Kidney (tissue), 14 donors: Measurements from ENCODE around the gene KCNJ11. TPM values are rescaled to one million over a fixed set of nuclear protein-coding genes. Genes with fewer than 3 reads are reported as not detected.

Experiments used
- DNase-seq, 5 donors: peaks; one replicate each; pipeline ENCODE4 v3.0.0-alpha.2; 2013 to 2020
- FAIRE-seq: peaks from 2 replicates; lab custom pipeline; 2012; peaks lifted over from hg19 to GRCh38; lab: Jason Lieb, UNC
- H3K27ac ChIP-seq, 2 donors: one replicate each; pipeline ENCODE4 v1.7.0; 2013; ENCODE audit warnings: low read depth in 2 of 2, low read length in 2 of 2, inconsistent platforms in 1 of 2
- H3K27me3 ChIP-seq: one replicate; pipeline ENCODE4 v1.7.1; 2013; ENCODE audit warnings: low read length, inconsistent platforms; ENCODE audit not compliant: control insufficient read depth, insufficient read depth
- H3K36me3 ChIP-seq, 3 donors: one replicate each; pipeline versions ENCODE4 v1.7.0 to v1.7.1; 2013; ENCODE audit warnings: low read length in 3 of 3, control low read depth in 1 of 3, inconsistent platforms in 1 of 3; ENCODE audit not compliant: insufficient read depth in 3 of 3, control insufficient read depth in 2 of 3
- H3K4me1 ChIP-seq, 3 donors: one replicate each; pipeline versions ENCODE4 v1.7.0 to v1.7.1; 2013; ENCODE audit warnings: low read length in 3 of 3, inconsistent platforms in 1 of 3, low read depth in 1 of 3; ENCODE audit not compliant: control insufficient read depth in 2 of 3, insufficient read depth in 2 of 3
- H3K4me3 ChIP-seq, 3 donors: one replicate each; pipeline versions ENCODE4 v1.7.0 to v1.8.1; 2013; ENCODE audit warnings: low read length in 3 of 3, control low read depth in 1 of 3, inconsistent platforms in 1 of 3
- H3K9ac ChIP-seq, 3 donors: one replicate each; pipeline versions ENCODE4 v1.7.0 to v1.7.1; 2013; ENCODE audit warnings: low read length in 3 of 3, control low read depth in 1 of 3, inconsistent platforms in 1 of 3
- H3K9me3 ChIP-seq, 3 donors: one replicate each; pipeline versions ENCODE4 v1.7.0 to v1.7.1; 2013; ENCODE audit warnings: low read length in 3 of 3, control low read depth in 1 of 3, inconsistent platforms in 1 of 3; ENCODE audit not compliant: control insufficient read depth in 2 of 3, insufficient read depth in 1 of 3
- intact Hi-C: fragments of 100-400 bp; cut with DNase I; formaldehyde crosslinking; loops from one replicate; pipeline ENCODE4 v1.11.1; 2022
- polyA plus RNA-seq: library from polyadenylated mRNA; stranded (reverse); fragments of 350-450 nt; fragmentation: Illumina TruSeq; extraction: RNeasy Lipid Tissue Mini Kit (QIAGEN cat#74804); gene quantifications from one replicate; pipeline ENCODE4 v1.2.3, GENCODE V29; 2014; ENCODE audit warnings: low read depth, low replicate concordance; ENCODE audit not compliant: insufficient read depth
- total RNA-seq: library from RNA; stranded (reverse); fragmentation: NEBNext Ultra II Directional; extraction: Animal tissue kit (Norgen Biotek cat#: 25700); gene quantifications from one replicate; pipeline ENCODE4 v1.2.1, GENCODE V29; 2021
- TF ChIP-seq, protein P1 (sequence below): IDR thresholded peaks from 3 replicates; pipeline ENCODE4 v1.5.1; 2012; ENCODE audit warnings: mild to moderate bottlenecking, moderate library complexity, borderline replicate concordance; ENCODE audit not compliant: insufficient read depth; ENCODE audit errors: extremely low read depth
- donor health status: control.
- donor health status: control.
- donor health status: control.
- donor health status: control.
- donor health status: control.
- donor health status: DM: yes; HTN: yes; CAD: no.
- donor health status: Normal renal cell carcinoma (clear cell type).

The KCNJ11 gene
- total and polyA plus RNA-seq, 2 donors from 2014 or later: 3.6 to 4.8 TPM

DNA sequence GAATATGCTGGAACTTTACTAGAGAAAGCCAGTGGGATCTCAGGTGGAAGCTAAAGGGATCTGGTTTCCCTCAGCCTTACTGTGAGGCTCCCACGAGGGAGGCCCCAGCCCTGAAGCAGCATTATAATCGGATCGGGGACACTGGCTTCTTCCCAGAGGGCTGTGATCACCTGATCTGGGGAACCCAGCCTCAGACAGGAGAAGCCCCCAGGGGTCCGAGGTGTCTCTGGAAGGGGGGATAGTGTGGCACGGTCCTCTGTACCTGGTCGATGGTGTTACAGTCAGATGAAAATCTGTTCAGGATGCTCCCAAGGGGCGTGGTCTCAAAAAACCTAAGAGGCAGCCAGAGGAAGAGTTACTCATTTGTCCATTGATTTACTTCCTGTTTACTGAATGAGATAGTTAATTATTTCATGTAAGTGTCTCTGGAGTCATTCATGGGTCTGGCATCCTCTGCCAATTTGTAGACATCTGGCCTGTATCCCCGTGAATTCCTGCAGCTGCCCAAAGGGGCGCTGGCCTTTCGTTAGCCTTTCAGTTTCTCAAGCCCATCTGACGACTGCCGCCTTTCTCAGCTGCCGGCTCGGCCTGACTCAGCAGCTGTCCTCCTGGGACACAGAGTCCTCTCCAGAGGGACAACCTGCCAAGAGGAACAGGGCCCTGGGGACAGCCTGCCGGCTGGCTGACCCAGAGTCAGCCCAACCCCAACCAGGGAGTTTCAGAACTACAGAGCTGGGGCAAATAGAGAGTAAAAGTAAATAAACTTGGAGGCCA lies 17.0 kb upstream of the KCNJ11 start:
- Histone ChIP-seq H3K4me3 (no peak overlapping the region), H3K36me3 (no peaks in the 10 kb centered on the region), H3K27ac (peak overlapping the region; percentile 3 to 76), H3K9me3 (no peaks in the 10 kb centered on the region), H3K4me1 (peaks cover 0 to 11% (median 0%) of the 10 kb centered on the region in 3 donors), H3K27me3 (no peaks in the 10 kb centered on the region), H3K9ac (no peak overlapping the region)
- intact Hi-C loops: no loop called here
- TF ChIP-seq, protein P1, sequence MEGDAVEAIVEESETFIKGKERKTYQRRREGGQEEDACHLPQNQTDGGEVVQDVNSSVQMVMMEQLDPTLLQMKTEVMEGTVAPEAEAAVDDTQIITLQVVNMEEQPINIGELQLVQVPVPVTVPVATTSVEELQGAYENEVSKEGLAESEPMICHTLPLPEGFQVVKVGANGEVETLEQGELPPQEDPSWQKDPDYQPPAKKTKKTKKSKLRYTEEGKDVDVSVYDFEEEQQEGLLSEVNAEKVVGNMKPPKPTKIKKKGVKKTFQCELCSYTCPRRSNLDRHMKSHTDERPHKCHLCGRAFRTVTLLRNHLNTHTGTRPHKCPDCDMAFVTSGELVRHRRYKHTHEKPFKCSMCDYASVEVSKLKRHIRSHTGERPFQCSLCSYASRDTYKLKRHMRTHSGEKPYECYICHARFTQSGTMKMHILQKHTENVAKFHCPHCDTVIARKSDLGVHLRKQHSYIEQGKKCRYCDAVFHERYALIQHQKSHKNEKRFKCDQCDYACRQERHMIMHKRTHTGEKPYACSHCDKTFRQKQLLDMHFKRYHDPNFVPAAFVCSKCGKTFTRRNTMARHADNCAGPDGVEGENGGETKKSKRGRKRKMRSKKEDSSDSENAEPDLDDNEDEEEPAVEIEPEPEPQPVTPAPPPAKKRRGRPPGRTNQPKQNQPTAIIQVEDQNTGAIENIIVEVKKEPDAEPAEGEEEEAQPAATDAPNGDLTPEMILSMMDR: no peak
- DNase-seq: peak in 2 of 5 donors; percentile 51 to 95
- FAIRE-seq: no peak

DNA sequence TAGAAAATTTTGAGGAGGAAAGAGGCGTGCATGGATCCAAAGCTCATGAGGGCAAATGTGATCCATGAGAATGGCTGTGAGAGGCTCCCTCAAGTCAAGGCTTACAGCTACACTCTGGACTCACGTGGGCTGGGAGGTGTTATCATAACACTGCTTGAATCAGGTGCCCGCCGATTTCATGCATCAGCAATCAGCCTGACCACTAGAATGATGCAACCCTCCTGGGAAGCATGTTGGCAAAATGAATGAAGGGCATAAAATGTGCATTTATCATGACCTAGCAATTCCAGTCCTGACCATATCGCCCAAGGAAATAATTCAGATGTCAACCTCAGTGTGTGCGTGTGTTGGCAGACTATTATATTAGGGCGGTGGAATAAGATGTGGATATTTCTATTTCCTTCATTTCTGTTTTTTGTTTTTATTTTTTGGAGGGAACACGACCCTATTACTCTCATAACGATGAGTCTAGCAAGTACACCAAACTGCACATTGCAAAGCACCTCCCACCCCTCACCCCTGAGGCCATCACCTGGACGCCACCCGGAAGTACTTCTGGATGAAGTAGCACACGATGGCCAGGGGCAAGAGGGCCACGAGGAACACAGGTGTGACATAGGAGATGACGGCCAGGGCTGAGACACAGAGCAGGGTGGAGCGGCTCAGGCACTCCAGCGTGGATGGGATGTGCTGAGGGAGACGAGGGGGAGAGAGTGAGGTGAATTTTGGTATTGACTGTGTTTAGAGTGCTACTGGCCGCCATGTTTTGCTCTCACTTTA lies 15.7 kb upstream of the KCNJ11 start:
- intact Hi-C loops: no loop called here
- no peak overlapping the region for H3K9ac ChIP-seq
- H3K36me3 ChIP-seq: no peaks in the 10 kb centered on the region
- no peaks in the 10 kb centered on the region for H3K9me3 ChIP-seq
- TF ChIP-seq, protein P1: no peak
- peak in 3 of 5 donors; percentile 19 to 58 (median 52) for DNase-seq
- no peak overlapping the region for H3K27ac ChIP-seq
- no peak for FAIRE-seq
- peaks cover 0 to 11% (median 0%) of the 10 kb centered on the region in 3 donors for H3K4me1 ChIP-seq
- H3K27me3 ChIP-seq: no peaks in the 10 kb centered on the region
- H3K4me3 ChIP-seq: no peak overlapping the region

DNA sequence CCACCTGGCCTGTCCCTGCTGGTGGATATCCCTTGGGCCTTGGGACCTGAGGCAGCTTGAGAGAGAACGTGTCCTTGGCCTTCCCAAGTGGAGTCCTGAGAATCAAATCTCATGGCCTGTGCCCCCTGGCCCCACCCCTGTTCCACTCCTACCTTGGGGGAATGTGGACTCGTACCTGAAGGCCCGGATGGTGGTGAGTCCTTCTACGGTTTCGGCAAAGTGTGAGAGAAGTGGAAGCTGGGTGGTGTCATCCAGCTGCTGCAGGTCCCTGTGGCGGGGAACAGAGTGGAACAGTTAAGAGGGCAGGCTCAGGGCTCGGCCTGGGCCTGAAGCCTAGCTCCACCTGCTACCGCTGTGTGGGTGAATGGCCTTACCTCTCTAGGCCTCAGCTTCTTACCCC lies 14.0 kb upstream of the KCNJ11 start:
- intact Hi-C loops: no loop called here
- DNase-seq: peak in 1 of 5 donors; percentile 51
- Histone ChIP-seq H3K4me3 (no peak overlapping the region), H3K36me3 (no peaks in the 10 kb centered on the region), H3K27me3 (no peaks in the 10 kb centered on the region), H3K9me3 (no peaks in the 10 kb centered on the region), H3K9ac (no peak overlapping the region), H3K27ac (no peak overlapping the region), H3K4me1 (peaks cover 0 to 11% (median 0%) of the 10 kb centered on the region in 3 donors)
- TF ChIP-seq, protein P1: no peak
- no peak for FAIRE-seq
